ENCODE measurements around the gene TACR1.

Gene TACR1

DNA sequence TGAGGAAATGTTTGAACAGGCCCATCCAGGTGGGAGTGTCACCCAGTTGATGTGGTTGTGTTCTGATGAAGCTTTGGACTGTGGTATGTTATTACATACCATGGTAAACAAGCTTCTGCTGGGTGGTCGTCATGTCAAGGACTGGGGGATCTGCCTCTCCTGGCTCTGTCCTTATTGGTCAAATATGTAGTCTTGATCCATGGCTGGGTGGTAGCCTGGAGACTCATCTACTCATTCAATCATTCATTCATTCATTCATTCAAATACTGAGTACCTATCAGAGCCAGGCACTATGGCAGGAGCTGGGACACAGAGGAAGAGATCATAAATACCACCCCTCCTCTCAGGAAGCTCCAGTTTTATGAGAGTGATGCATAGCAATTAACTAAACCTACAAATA is 60.8 kb downstream of the TACR1 start:
- DNase-seq (ENCODE audit: low read depth) = no peak
- TF ChIP-seq, protein P1, sequence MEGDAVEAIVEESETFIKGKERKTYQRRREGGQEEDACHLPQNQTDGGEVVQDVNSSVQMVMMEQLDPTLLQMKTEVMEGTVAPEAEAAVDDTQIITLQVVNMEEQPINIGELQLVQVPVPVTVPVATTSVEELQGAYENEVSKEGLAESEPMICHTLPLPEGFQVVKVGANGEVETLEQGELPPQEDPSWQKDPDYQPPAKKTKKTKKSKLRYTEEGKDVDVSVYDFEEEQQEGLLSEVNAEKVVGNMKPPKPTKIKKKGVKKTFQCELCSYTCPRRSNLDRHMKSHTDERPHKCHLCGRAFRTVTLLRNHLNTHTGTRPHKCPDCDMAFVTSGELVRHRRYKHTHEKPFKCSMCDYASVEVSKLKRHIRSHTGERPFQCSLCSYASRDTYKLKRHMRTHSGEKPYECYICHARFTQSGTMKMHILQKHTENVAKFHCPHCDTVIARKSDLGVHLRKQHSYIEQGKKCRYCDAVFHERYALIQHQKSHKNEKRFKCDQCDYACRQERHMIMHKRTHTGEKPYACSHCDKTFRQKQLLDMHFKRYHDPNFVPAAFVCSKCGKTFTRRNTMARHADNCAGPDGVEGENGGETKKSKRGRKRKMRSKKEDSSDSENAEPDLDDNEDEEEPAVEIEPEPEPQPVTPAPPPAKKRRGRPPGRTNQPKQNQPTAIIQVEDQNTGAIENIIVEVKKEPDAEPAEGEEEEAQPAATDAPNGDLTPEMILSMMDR (conservative IDR thresholded peaks at IDR 0.05; ENCODE audit: control insufficient read depth, insufficient read depth, low read depth, low read length) = no peak
- H3K4me3 ChIP-seq (ENCODE audit: control insufficient read depth, low read depth, low read length) = no peak overlapping the region

DNA sequence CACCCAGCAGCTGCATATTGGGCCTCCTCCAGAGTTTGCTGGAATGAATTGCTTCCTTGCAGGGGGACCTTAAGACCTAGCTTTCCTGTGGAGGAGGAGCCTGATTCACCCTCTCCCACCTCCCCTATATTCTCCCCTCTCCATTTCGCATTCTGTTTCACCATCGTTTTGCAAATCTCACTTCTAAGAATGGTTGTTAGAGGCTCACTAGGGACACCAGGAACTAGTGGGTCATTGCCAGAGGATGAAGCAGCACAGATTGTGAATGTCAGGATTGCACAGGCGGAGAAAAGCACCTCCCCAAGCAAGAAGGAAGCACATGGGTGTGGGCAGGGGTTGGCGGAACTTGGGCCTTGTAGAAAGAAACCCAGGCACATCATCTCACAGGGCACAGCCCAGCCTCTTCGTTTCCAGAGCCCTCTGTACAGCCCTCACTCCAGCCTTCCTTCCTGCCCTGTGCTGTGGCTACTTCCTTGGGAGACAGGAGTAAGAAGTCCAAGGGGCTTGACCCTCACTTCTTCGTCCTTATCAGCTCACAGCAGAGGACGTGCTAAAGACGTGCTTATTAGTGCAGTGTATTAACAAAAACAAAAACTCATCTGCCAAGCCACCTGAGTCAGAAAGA is 63.4 kb downstream of the TACR1 start:
- TF ChIP-seq, protein P1 (conservative IDR thresholded peaks at IDR 0.05; ENCODE audit: control insufficient read depth, insufficient read depth, low read depth, low read length) = no peak
- DNase-seq (ENCODE audit: low read depth) = no peak
- H3K4me3 ChIP-seq (ENCODE audit: control insufficient read depth, low read depth, low read length) = no peak overlapping the region

DNA sequence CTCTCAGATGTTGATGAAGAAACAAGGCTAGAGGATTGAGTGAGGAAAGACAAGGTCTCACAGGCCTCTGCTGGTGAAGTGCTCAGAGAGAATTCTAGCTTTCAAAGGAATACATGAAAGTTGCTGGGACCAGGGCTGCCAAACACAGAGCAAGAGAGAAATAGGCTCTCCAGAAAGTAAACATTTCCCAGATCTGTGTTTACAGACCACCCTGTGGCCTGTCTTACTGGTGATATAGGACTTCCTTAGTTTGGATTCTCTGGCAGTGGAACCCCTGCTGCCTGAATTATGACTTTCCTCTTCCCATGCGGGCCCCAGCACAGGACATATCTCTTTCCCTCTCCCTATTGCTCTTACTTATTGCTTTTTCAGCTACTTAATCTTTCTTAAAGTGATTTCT is 64.5 kb downstream of the TACR1 start:
- no peak for DNase-seq (ENCODE audit: low read depth)
- TF ChIP-seq, protein P1 (conservative IDR thresholded peaks at IDR 0.05; ENCODE audit: control insufficient read depth, insufficient read depth, low read depth, low read length) = no peak
- H3K4me3 ChIP-seq (ENCODE audit: control insufficient read depth, low read depth, low read length) = no peak overlapping the region

DNA sequence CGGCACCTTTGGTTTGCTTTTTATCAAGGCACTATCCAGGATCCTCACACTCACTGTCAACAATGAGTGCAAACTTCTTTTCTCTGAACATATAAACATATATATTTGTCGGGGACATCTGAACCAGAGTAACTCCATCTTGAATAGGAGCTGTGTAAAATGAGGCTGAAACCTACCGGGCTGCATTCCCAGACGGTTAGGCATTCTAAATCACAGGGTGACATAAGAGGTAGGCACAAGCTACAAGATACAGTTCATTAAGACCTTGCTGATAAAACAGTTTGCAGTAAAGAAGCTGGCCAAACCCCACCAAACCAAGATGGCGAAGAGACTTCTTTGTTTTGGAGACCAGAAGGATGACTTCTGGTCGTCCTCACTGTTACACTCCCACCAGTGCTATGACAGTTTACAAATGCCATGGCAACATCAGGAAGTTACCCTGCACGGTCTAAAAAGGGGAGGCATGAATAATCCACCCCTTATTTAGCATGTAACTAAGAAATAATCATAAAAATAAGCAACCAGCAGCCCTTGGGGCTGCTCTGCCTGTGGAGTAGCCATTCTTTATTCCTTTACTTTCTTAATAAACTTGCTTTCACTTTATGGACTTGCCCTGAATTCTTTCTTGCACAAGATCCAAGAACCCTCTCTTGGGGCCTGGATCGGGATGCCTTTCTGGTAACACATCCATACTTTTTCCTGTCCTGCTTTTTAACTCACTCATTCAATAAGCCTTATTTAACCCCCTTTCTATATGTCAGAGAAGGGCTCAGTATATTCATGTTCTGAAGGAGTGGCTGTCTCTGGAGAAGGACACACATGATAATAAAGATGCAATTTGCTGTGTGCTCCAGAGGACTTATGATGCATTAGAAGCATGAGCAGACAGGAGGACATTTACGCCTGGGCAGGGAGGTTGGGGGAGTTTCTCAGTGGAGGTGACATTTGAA is 65.4 kb downstream of the TACR1 start:
- TF ChIP-seq, protein P1 (conservative IDR thresholded peaks at IDR 0.05; ENCODE audit: control insufficient read depth, insufficient read depth, low read depth, low read length) = no peak
- peak; percentile 46 for DNase-seq (ENCODE audit: low read depth)
- no peak overlapping the region for H3K4me3 ChIP-seq (ENCODE audit: control insufficient read depth, low read depth, low read length)

DNA sequence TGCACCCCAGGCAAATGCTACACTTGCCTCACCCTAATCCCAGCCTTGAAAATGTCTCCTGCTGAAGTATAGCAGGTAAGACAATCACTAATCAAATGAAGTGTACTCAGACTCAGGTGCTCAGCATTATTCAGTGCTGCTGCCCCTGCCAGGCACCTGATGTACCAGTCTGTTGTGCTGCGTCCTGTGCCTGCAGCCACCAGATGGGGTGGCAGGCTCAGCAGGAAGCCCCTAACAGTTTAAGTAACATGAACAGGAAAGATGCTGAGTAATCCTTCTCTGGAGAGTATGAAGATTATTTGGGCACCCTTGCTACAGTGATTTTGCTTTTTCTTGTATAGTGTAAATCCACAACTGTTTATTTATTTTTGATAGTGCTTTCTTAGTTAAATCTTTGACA is 69.1 kb downstream of the TACR1 start:
- TF ChIP-seq, protein P1 (conservative IDR thresholded peaks at IDR 0.05; ENCODE audit: control insufficient read depth, insufficient read depth, low read depth, low read length) = peak; percentile 13
- no peak overlapping the region for H3K4me3 ChIP-seq (ENCODE audit: control insufficient read depth, low read depth, low read length)
- no peak for DNase-seq (ENCODE audit: low read depth)

DNA sequence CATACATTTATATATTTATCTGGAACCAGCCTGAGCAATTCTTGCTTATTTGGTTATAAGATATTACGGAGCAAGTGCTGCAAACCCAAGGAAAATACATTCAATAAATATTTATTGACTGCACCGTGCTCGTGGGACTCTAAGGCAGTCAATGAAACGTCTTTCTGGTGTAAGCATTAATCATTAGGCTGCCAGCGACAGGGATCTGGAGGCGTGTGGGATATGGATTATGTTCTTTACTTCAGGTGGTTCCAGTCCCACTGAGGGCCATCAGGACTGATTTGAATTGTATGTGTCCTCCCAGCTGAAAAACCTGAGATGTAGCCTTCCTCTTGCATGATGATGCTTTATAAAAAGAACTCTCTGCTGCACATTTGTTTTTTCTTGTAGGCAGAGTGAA is 75.4 kb downstream of the TACR1 start:
- H3K4me3 ChIP-seq (ENCODE audit: control insufficient read depth, low read depth, low read length) = no peak overlapping the region
- TF ChIP-seq, protein P1 (conservative IDR thresholded peaks at IDR 0.05; ENCODE audit: control insufficient read depth, insufficient read depth, low read depth, low read length) = no peak
- no peak for DNase-seq (ENCODE audit: low read depth)
